HCT116 (cell line): ENCODE data around the gene MPHOSPH6.

Experiments
- ATF3 ChIP-seq: IDR thresholded peaks from 2 replicates; pipeline ENCODE4 v1.6.1; 2012
- CBX3 ChIP-seq: IDR thresholded peaks from 2 replicates; pipeline ENCODE4 v1.6.1; 2012; ENCODE audit warnings: low read depth
- CEBPB ChIP-seq: IDR thresholded peaks from 2 replicates; pipeline ENCODE4 v1.6.1; 2012; ENCODE audit warnings: low read depth
- CTCF ChIP-seq, 3 experiments: fragments of 200-600 bp in 1 of 3; sonication (generic) in 1 of 3; IDR thresholded peaks in 2 of 3; conservative IDR thresholded peaks in 1 of 3; 2 replicates each; pipeline ENCODE4 v1.5.1; 2012 to 2017; ENCODE audit warnings: low read depth in 2 of 3, low read length in 2 of 3, antibody characterized with exemption in 1 of 3, borderline replicate concordance in 1 of 3, control low read depth in 1 of 3, mild to moderate bottlenecking in 1 of 3, mixed read lengths in 1 of 3, mixed run types in 1 of 3, moderate library complexity in 1 of 3; ENCODE audit not compliant: insufficient read depth in 1 of 3
- EZH2 ChIP-seq: fragments of 200-600 bp; sonication (generic); IDR thresholded peaks from 2 replicates; pipeline ENCODE4 v1.6.1; 2017; ENCODE audit warnings: antibody characterized with exemption, mixed run types
- EZH2phosphoT487 ChIP-seq: fragments of 200-600 bp; IDR thresholded peaks from 2 replicates; pipeline ENCODE4 v1.6.1; 2018; ENCODE audit warnings: antibody characterized with exemption, borderline replicate concordance
- JUND ChIP-seq: IDR thresholded peaks from 2 replicates; pipeline ENCODE4 v1.6.1; 2012
- POLR2A ChIP-seq: IDR thresholded peaks from 2 replicates; pipeline ENCODE4 v1.7.0; 2011; ENCODE audit warnings: borderline replicate concordance; ENCODE audit not compliant: insufficient read depth, insufficient read length; ENCODE audit errors: extremely low read depth
- POLR2AphosphoS5 ChIP-seq: IDR thresholded peaks from 2 replicates; pipeline ENCODE4 v1.6.1; 2011; ENCODE audit warnings: mild to moderate bottlenecking, low read depth, low read length, moderate library complexity
- RAD21 ChIP-seq: IDR thresholded peaks from 2 replicates; pipeline ENCODE4 v1.6.1; 2012; ENCODE audit warnings: low read depth, mild to moderate bottlenecking
- SIN3A ChIP-seq: IDR thresholded peaks from 2 replicates; pipeline ENCODE4 v1.6.1; 2012; ENCODE audit warnings: low read depth
- TCF7L2 ChIP-seq: IDR thresholded peaks from 2 replicates; pipeline ENCODE4 v1.7.0; 2011; ENCODE audit warnings: borderline replicate concordance, inconsistent platforms; ENCODE audit not compliant: insufficient read depth, insufficient read length; ENCODE audit errors: extremely low read depth
- YY1 ChIP-seq: IDR thresholded peaks from 2 replicates; pipeline ENCODE4 v1.6.1; 2011; ENCODE audit warnings: low read length, low read depth, moderate library complexity, mild to moderate bottlenecking; ENCODE audit not compliant: insufficient replicate concordance; ENCODE audit errors: extremely low read depth
- TF ChIP-seq, protein P1 (sequence below): IDR thresholded peaks from 2 replicates; pipeline ENCODE4 v1.6.1; 2012; ENCODE audit warnings: low read depth

- TF ChIP-seq JUND (no peak), POLR2A (no peak), CTCF (IDR thresholded peaks at IDR 0.05 in 2 of 3, conservative IDR thresholded peaks at IDR 0.05 in 1 of 3; ENCODE audit: borderline replicate concordance in 1 of 3, insufficient read depth in 1 of 3, low read depth in 2 of 3, low read length in 2 of 3) (no peak), POLR2AphosphoS5 (no peak), CEBPB (no peak), YY1 (no peak), RAD21 (no peak), EZH2phosphoT487 (no peak), CBX3 (no peak), EZH2 (no peak), SIN3A (no peak), TCF7L2 (no peak), ATF3 (no peak)
- TF ChIP-seq, protein P1, sequence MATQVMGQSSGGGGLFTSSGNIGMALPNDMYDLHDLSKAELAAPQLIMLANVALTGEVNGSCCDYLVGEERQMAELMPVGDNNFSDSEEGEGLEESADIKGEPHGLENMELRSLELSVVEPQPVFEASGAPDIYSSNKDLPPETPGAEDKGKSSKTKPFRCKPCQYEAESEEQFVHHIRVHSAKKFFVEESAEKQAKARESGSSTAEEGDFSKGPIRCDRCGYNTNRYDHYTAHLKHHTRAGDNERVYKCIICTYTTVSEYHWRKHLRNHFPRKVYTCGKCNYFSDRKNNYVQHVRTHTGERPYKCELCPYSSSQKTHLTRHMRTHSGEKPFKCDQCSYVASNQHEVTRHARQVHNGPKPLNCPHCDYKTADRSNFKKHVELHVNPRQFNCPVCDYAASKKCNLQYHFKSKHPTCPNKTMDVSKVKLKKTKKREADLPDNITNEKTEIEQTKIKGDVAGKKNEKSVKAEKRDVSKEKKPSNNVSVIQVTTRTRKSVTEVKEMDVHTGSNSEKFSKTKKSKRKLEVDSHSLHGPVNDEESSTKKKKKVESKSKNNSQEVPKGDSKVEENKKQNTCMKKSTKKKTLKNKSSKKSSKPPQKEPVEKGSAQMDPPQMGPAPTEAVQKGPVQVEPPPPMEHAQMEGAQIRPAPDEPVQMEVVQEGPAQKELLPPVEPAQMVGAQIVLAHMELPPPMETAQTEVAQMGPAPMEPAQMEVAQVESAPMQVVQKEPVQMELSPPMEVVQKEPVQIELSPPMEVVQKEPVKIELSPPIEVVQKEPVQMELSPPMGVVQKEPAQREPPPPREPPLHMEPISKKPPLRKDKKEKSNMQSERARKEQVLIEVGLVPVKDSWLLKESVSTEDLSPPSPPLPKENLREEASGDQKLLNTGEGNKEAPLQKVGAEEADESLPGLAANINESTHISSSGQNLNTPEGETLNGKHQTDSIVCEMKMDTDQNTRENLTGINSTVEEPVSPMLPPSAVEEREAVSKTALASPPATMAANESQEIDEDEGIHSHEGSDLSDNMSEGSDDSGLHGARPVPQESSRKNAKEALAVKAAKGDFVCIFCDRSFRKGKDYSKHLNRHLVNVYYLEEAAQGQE = no peak
These were observed 56.3 kb downstream of the MPHOSPH6 start for GRCh38 chr16:82113741-82114140.
